ENCODE results near the gene ATG5.

Gene ATG5

DNA sequence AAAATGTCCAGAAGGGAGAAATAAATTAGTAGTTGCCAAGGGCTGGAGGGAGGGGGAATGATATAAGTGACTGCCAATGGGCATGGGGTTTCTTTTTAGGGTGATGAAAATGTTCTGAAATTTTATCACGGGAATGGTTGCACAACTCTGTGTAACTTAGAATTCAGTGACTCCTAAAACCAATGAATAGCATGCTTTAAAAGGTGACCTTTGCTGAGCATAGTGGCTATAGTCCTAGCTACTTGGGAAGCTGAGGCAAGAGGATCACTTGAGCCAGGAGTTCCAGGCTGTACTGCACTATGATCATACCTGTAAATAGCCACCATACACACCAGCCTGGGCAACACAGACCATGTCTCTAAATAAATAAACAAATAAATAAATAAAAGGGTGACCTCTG lies 109.0 kb downstream of the ATG5 start:
- no peak for DNase-seq

DNA sequence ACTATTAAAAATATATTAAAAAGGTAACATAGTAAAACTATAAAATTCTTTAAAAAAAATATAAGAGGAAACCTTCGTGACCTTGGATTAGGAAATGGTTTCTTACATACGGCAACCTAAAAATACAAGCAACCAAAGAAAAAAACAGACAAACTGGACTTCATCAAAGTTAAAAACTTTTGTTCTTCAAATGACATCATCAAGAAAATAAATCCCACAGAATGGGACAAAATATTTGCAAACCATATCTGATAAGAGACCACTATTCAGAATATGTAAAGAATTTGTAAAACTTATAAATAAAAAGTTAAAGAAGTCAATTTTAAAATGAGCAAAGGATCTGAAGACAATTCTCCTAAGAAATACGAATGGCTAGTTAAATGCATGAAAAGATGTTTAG lies 110.0 kb downstream of the ATG5 start:
- DNase-seq = no peak

DNA sequence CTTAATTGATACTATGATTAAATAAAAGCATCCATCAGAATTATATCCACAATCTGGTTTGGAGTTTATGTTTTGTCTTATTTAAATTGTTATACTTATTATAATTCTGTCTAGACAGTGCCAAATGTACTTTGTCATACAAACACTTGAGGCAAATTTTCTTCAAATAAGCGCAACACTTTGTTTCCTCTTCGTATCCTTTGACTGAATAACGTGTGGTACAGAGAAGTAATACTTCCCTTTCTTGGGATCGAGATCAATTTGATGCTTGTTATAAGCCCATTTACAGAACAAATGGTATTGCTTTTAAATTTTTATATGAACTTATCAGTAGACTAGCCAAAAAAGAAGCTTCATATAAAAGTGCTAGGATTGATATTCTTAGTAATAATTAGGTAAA lies 111.0 kb downstream of the ATG5 start:
- no peak for DNase-seq

DNA sequence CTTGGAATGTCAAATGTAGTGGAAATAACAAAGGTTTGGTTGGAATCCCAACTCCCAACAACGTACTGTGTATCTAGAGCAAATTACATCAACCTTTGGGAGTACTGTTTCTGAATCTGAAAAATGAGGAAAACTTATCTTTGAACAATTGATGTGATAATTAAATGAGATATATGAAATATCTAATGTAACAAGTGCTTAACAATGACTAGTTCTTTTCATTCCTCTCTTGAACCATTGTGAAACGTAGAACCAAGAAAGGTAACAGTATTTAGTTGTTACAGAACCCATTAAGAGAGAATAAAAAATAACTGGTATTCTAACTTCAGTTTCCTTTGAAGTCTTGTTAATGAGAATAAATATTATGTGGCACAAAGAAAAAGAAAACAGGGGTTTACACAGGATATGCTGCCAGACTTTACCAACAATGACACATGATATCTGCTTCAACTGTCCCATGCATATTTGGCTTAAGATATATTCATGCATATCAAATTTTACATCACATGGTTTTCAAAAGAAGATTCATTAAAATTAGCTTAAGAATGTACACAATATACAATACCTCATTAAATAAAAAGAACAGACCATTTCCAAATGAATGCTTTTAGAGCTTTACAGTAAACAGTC lies 111.8 kb downstream of the ATG5 start:
- no peak for DNase-seq

DNA sequence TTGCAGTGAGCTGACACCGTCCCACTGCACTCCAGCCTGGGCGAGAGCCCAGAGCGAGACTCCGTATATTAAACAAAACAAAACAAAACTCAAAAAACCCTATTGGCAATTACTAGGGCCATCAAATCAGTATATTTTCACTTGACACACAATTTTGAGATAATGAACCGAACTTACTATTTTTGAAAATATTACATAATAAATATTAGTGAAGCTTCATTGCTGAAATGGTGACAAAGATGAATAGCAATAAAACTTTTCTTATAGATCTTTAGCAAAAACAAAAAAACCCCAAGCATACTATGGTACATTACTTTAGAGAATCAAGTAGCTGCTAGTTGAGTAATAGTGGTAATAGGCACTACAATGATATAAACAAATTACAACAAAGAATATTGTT lies 113.0 kb downstream of the ATG5 start:
- DNase-seq = no peak

DNA sequence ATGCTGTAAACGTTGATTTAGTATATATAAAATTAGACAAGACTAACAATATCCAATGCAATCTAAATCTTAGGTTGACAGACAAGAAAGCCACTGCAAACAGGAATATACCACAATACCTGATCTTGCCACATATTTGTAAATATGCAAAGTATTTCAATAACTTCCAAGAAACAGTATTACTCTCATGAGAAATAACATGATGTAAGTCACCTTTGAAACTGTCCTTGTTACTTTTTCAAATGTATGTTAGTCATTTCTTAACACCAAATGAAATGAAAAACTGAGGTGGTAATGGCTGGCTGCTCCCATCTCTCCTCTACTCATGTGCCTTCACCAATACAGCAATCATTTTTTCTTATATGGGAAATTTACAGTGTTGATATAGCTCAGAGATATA lies 118.7 kb downstream of the ATG5 start:
- no peak for DNase-seq

GRCh38 chr6:106204961-106205360 lies 120.6 kb downstream of the ATG5 start:
- no peak for DNase-seq

GRCh38 chr6:106199998-106200397 lies 125.6 kb downstream of the ATG5 start:
- DNase-seq = no peak

- no peak for DNase-seq
Measured at GRCh38 chr6:106199331-106199730, 126.2 kb downstream of the ATG5 start.

- no peak for DNase-seq
Measured at GRCh38 chr6:106197441-106197840, 128.1 kb downstream of the ATG5 start.

GRCh38 chr6:106194949-106195921 lies 130.3 kb downstream of the ATG5 start:
- no peak for DNase-seq

- DNase-seq = no peak
Measured at GRCh38 chr6:106192824-106193223, 132.7 kb downstream of the ATG5 start.

DNA sequence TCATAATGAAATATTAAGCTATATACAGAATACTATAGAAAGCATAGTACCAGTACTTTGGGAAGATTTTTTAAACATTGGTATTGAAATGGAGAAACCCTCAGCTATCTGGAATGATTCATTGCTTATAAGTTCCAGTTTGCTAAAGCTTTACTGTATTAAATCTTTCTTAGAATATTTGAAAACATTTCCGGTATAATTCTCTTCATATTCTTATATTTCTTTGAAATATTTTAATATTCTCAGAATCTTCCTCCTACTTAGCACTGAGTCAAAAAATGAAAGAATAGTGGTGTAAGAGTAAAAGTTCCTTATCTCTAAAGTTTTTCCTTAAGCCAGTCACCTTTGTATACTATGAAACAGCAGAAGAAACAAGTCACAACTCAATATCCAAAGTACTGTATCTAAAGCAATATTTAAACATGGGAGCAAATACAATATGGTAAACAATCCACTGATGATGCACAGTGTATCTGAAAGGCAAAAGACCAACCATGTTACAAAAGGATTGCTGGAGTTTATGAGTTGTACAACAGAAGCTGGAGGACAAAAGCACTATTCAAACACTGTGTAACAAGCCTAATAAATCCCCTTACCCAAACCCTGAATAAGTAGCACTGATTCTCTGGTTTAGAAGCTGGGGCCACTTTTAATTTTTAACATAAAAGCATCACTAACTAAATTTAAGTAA lies 137.3 kb downstream of the ATG5 start:
- no peak for DNase-seq

- DNase-seq = no peak
Measured at GRCh38 chr6:106187424-106187982, 138.1 kb downstream of the ATG5 start.

DNA sequence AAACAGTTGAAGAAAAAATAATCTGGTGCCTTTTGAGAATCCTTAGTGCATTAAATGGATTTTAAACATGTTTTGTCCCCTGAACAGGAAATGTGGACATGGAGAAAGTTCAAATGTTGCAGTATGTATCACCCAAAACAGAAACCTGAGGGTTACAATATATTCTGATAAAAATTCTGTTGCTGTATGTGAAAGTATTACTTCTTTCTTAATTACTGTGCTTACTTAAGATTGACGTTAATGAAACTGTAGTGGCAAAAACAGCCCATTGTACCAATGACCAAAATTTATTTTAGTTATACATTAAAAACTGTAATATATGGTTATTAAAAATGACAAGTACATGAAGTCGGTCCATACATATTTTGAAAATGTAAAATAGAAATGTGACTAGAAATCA lies 138.8 kb downstream of the ATG5 start:
- no peak for DNase-seq

DNA sequence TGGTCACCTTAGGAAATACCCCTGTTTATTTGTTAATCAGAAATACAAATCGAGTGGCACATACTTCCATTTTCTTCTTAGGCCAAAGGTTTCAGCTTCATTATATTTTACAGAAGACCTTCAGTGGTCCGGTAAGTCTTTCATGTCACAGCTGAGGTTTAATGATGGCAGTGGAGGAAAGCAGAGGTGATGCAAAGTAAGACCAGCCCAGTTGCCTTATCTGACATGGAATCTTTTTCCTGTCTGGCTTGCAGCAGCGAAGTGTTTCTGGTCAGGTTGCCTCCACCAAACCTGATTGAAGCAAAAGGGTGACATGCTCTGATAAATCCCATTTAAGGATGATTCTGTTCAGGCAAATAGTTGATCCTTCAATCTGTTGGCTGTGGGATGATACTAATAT lies 139.4 kb downstream of the ATG5 start:
- DNase-seq = no peak

DNA sequence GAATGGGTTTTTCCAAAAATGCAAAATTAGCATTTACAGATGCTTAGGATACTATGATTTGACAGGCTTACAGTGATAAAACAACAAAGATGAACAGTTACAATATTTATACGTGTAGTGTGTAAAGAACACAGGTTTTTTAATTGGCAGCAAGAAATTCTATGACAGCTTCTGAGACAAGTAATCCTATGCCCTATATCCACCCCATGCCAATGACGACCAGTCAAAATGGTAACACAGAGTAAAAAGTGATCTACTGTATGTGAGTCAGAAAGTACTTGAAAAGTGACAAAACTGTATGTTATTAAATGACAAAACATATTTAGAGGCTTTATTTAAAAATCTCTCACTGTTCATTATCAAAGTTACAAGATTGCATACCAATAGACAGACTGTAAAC lies 139.9 kb downstream of the ATG5 start:
- DNase-seq = no peak

DNA sequence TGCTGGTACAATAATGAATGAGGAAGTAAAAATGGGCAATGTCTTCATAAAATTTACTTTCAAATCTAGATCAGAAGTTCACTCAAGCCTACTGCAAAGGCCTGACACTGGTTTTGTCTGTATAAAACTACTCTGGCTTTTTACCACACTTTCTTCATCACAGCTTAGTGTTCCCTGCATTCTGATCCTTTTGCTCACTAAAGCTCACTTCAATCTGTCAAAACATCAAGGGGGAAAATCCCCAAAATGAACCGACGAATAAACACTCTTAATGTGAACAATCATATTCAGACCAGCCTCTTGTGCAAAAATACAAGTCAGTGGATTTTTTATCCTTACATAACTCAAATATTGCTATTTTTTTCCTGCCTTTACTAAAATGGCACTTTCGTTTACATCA lies 140.9 kb downstream of the ATG5 start:
- no peak for DNase-seq

DNA sequence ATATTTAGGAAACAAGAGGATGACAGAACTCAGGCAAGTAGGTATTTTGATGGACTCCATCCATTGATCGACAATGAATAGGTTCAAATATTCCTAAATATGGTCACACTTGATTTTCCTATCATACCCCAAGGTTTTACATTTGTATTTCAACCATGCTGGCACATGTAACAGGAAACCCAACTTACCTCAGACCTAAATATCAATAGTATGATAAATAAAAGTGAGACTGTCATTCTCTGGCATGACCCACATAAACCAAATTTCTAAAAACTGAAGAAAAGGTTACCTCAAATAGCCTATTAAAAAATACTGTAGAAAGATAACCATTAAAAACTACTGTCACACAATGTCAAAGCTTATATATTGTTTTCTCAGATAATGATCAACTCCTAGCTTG lies 142.1 kb downstream of the ATG5 start:
- no peak for DNase-seq

GRCh38 chr6:106182455-106182854 lies 143.1 kb downstream of the ATG5 start:
- DNase-seq = no peak

DNA sequence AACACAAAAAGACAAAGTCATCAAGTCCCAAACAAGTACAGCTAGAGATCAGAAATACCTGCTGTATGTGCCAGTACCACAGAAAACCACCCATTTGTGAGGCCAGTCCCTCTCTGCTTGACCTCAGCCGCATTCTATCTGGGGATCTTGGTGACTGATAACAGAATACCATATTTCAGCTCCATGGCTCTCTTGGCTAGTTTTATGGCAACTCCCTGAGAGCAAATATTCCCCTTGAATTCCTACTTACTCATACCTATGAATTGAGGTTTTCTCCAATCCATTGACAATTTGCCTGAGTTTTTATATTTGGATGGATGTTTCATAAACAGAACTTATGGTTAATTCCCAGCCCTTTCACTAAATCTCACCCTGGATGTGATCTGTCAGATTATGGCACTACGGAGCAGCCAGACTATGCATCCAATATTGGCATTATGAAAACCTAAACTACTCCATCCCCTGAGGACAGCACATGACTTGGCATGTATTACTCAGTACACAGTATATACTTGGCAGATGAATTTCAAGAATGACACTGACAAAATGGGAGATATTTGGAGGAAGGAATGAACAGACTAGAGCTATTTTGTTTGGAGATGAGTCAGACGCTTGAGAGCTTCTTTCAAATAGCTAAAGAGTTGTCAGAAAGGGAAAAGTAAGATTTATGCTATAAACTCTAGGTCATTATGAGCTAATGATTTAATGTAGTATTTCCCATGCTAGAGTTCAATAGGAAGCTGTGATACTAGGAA lies 143.7 kb downstream of the ATG5 start:
- no peak for DNase-seq

GRCh38 chr6:106180208-106180607 lies 145.4 kb downstream of the ATG5 start:
- DNase-seq = no peak

DNA sequence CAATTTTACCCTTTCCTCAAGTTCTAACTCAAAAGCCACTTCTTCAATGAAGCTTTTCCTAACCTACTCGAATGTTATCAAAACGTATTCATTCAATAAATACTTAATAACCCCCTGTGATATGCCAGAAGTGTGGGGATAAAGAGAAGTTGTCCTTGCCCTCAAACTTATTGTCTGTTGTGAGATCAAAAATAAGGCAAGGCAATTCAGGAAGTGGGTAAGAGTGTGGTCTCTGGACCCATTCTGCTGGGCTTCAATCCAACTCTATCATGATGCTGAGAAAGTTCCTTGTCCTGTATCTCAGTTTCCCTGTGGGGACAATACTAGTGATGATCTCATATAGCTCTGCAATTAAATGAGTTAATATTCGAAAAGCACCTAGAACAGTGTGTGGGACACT lies 146.7 kb downstream of the ATG5 start:
- no peak for DNase-seq
